Neural progenitor cell (in vitro differentiated cells): ENCODE measurements around the gene DPP7. TPM values are rescaled to one million over a fixed set of nuclear protein-coding genes. Genes with fewer than 3 reads are reported as not detected.

Experiments
- DNase-seq: peaks from one replicate; pipeline ENCODE4 v3.0.0-alpha.2; 2016; ENCODE audit warnings: low spot score
- H2AFZ ChIP-seq: fragments of 200-600 bp; sonication (generic); replicated peaks from 2 replicates; pipeline ENCODE4 v1.6.1; 2016; ENCODE audit warnings: antibody characterized with exemption
- H3F3A ChIP-seq: fragments of 200-600 bp; sonication (generic); 2 replicates; pipeline ENCODE4 v1.6.1; 2016; ENCODE audit warnings: antibody characterized with exemption, low read depth
- H3K27ac ChIP-seq: fragments of 200-600 bp; sonication (generic); 2 replicates; pipeline ENCODE4 v1.5.1; 2016; ENCODE audit warnings: mild to moderate bottlenecking
- H3K27me3 ChIP-seq: fragments of 200-600 bp; sonication (generic); 2 replicates; pipeline ENCODE4 v1.6.1; 2016; ENCODE audit warnings: mild to moderate bottlenecking, moderate library complexity
- H3K36me3 ChIP-seq: fragments of 200-600 bp; sonication (generic); 2 replicates; pipeline ENCODE4 v1.5.1; 2016
- H3K4me1 ChIP-seq: fragments of 200-600 bp; sonication (generic); 2 replicates; pipeline ENCODE4 v1.6.1; 2016; ENCODE audit warnings: mixed run types
- H3K4me2 ChIP-seq: fragments of 200-600 bp; sonication (generic); 2 replicates; pipeline ENCODE4 v1.6.1; 2016
- H3K4me3 ChIP-seq: fragments of 200-600 bp; sonication (generic); 2 replicates; pipeline ENCODE4 v1.5.1; 2016
- H3K79me2 ChIP-seq: fragments of 200-600 bp; sonication (generic); 2 replicates; pipeline ENCODE4 v1.6.1; 2016; ENCODE audit warnings: low read depth
- H3K9ac ChIP-seq: fragments of 200-600 bp; sonication (generic); 2 replicates; pipeline ENCODE4 v1.6.1; 2016
- H3K9me3 ChIP-seq: fragments of 200-600 bp; sonication (generic); 2 replicates; pipeline ENCODE4 v1.5.1; 2016; ENCODE audit warnings: low read depth
- H4K20me1 ChIP-seq: fragments of 200-600 bp; sonication (generic); 2 replicates; pipeline ENCODE4 v1.6.1; 2016; ENCODE audit warnings: low read depth
- H3K27ac Mint-ChIP-seq: 3 replicates; pipeline ENCODE4 v1.8.0; 2021; ENCODE audit warnings: mixed read lengths
- H3K27me3 Mint-ChIP-seq: 2 replicates; pipeline ENCODE4 v1.8.0; 2022; ENCODE audit warnings: low read depth, mild to moderate bottlenecking, inconsistent platforms, moderate library complexity, mixed read lengths; ENCODE audit not compliant: insufficient read depth
- H3K36me3 Mint-ChIP-seq: 3 replicates; pipeline ENCODE4 v1.8.0; 2021; ENCODE audit warnings: mixed read lengths
- H3K4me1 Mint-ChIP-seq: 3 replicates; pipeline ENCODE4 v1.8.0; 2021; ENCODE audit warnings: mixed read lengths
- H3K4me3 Mint-ChIP-seq: 3 replicates; pipeline ENCODE4 v1.8.0; 2021; ENCODE audit warnings: mild to moderate bottlenecking, moderate library complexity, mixed read lengths
- H3K9me3 Mint-ChIP-seq: 3 replicates; pipeline ENCODE4 v1.8.0; 2020; ENCODE audit warnings: mixed read lengths
- CTCF ChIP-seq: fragments of 200-600 bp; sonication (generic); IDR thresholded peaks from 2 replicates; pipeline ENCODE4 v1.5.1; 2017; ENCODE audit warnings: antibody characterized with exemption, mild to moderate bottlenecking
- EZH2 ChIP-seq: fragments of 200-600 bp; sonication (generic); IDR thresholded peaks from 2 replicates; pipeline ENCODE4 v1.6.1; 2017; ENCODE audit warnings: antibody characterized with exemption, mild to moderate bottlenecking, moderate library complexity
- EZH2phosphoT487 ChIP-seq: fragments of 200-600 bp; sonication (generic); IDR thresholded peaks from 2 replicates; pipeline ENCODE4 v1.6.1; 2017; ENCODE audit warnings: antibody characterized with exemption
- total RNA-seq: library from RNA; depleted of rRNA; stranded (reverse); fragments of >200 nt; gene quantifications from 2 replicates; pipeline ENCODE4 v1.2.3, GENCODE V29; 2015; ENCODE audit warnings: low replicate concordance

The DPP7 gene
- total RNA-seq, 1 donor from 2014 or later = 2.6 TPM

DNA sequence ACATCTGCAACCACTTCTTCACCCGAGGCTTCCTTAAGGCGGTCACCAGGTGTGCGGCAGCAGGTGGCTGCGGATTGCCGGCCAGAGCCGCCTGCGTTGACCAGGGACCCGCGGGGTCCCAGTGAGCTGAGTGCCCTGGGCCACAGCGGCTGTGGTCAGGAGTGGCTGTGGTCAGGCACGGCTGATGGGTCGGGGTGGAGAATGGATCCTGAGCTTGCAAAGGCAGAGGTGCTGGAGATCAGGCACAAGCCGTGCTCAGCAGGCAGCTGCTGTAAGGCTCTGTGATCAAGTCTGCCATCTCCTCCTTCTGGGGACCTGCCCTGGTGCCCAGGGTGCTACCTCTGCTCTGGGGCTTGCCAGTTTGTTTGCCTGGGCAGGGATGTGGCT is 35.1 kb downstream of the DPP7 start:
- no peak overlapping the region for H3K27ac ChIP-seq

DNA sequence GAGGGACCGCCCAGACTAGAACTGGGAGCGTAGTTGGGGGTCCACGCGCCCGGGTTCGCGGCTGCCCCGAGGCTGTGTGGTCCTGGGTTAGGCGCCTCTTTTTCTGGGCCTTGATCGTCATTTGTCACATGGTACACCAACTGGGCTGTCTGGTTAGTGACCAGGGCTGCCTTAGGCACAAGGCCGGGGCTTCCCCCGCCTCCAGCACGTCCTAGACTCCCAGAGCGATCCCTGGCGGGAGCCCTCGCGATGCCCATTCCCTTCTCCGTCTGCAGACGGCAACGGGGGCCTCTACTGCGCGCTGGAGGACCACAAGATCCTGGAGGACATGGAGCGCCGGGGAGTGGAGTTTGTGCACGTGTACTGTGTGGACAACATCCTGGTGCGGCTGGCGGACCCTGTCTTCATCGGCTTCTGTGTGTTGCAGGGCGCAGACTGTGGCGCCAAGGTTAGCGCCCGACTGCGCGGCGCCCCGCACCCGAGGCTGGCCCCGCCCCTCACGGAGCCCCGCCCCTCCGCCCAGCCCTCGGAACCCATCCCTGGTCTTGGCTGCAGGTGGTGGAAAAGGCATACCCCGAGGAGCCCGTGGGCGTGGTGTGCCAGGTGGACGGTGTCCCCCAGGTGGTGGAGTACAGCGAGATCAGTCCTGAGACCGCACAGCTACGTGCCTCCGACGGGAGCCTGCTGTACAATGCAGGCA is 35.7 kb downstream of the DPP7 start:
- peak; percentile 55 for DNase-seq
- peak overlapping the region; percentile 79 for H3K4me2 ChIP-seq
- H3K9me3 ChIP-seq = no peaks in the 10 kb centered on the region
- TF ChIP-seq EZH2 = peak; percentile 92
- TF ChIP-seq EZH2phosphoT487 = peak; percentile 83
- TF ChIP-seq CTCF = no peak
- H3K27me3 Mint-ChIP-seq = peaks cover 46% of the 10 kb centered on the region
- no peaks in the 10 kb centered on the region for H3K9me3 Mint-ChIP-seq
- H3K4me1 Mint-ChIP-seq = peaks cover 17% of the 10 kb centered on the region
- no peak overlapping the region for H3K4me3 ChIP-seq
- H3K79me2 ChIP-seq = no peaks in the 10 kb centered on the region
- no peak overlapping the region for H2AFZ ChIP-seq
- no peak overlapping the region for H3K27ac ChIP-seq
- peaks cover 20% of the 10 kb centered on the region for H3F3A ChIP-seq
- peaks cover 14% of the 10 kb centered on the region for H3K4me1 ChIP-seq
- peaks cover 81% of the 10 kb centered on the region for H3K27me3 ChIP-seq
- peak overlapping the region; percentile 73 for H3K4me3 Mint-ChIP-seq
- no peak overlapping the region for H3K27ac Mint-ChIP-seq
- no peaks in the 10 kb centered on the region for H3K36me3 Mint-ChIP-seq
- peaks cover 21% of the 10 kb centered on the region for H4K20me1 ChIP-seq
- H3K36me3 ChIP-seq = no peaks in the 10 kb centered on the region
- no peak overlapping the region for H3K9ac ChIP-seq

More for the DNA sequence above, 35.1 kb downstream of the DPP7 start:
- no peak for DNase-seq
- TF ChIP-seq EZH2 = no peak
- TF ChIP-seq CTCF = no peak
- TF ChIP-seq EZH2phosphoT487 = no peak
- no peak overlapping the region for H2AFZ ChIP-seq
- H3K4me3 Mint-ChIP-seq = no peak overlapping the region
- H3K27me3 ChIP-seq = peaks cover 81% of the 10 kb centered on the region
- H3K9me3 Mint-ChIP-seq = no peaks in the 10 kb centered on the region
- H3K36me3 Mint-ChIP-seq = no peaks in the 10 kb centered on the region
- H3K4me1 Mint-ChIP-seq = peaks cover 18% of the 10 kb centered on the region
- H4K20me1 ChIP-seq = peaks cover 21% of the 10 kb centered on the region
- H3K4me2 ChIP-seq = peak overlapping the region; percentile 79
- no peaks in the 10 kb centered on the region for H3K79me2 ChIP-seq
- H3K36me3 ChIP-seq = no peaks in the 10 kb centered on the region
- H3F3A ChIP-seq = peaks cover 20% of the 10 kb centered on the region
- H3K4me1 ChIP-seq = peaks cover 14% of the 10 kb centered on the region
- peaks cover 45% of the 10 kb centered on the region for H3K27me3 Mint-ChIP-seq
- H3K27ac Mint-ChIP-seq = no peak overlapping the region
- H3K9ac ChIP-seq = no peak overlapping the region
- H3K9me3 ChIP-seq = no peaks in the 10 kb centered on the region
- H3K4me3 ChIP-seq = no peak overlapping the region

- Mint-ChIP-seq H3K36me3 (no peaks in the 10 kb centered on the region), H3K4me3 (peak overlapping the region; percentile 73), H3K4me1 (peaks cover 8% of the 10 kb centered on the region), H3K27me3 (peaks cover 50% of the 10 kb centered on the region), H3K27ac (no peak overlapping the region), H3K9me3 (no peaks in the 10 kb centered on the region)
- H3K4me2 ChIP-seq = peak overlapping the region; percentile 79
- no peaks in the 10 kb centered on the region for H3K9me3 ChIP-seq
- H3K4me1 ChIP-seq = peaks cover 7% of the 10 kb centered on the region
- H3K79me2 ChIP-seq = no peaks in the 10 kb centered on the region
- no peak overlapping the region for H3K27ac ChIP-seq
- peak; percentile 44 for DNase-seq
- TF ChIP-seq CTCF = no peak
- TF ChIP-seq EZH2 = peak; percentile 99
- TF ChIP-seq EZH2phosphoT487 = peak; percentile 97
- H4K20me1 ChIP-seq = peaks cover 21% of the 10 kb centered on the region
- no peak overlapping the region for H2AFZ ChIP-seq
- no peaks in the 10 kb centered on the region for H3K36me3 ChIP-seq
- H3K9ac ChIP-seq = no peak overlapping the region
- peak overlapping the region; percentile 44 for H3K4me3 ChIP-seq
- peaks cover 20% of the 10 kb centered on the region for H3F3A ChIP-seq
- H3K27me3 ChIP-seq = peaks cover 86% of the 10 kb centered on the region
These were observed 36.5 kb downstream of the DPP7 start for GRCh38 chr9:137077758-137078693.
